ENCODE data around the gene DIP2C.
"Not testable (repeated sequence)": the region's sequence is repeated elsewhere in the genome, so short reads cannot be mapped to it uniquely, and the experiment has no call there.

The DIP2C gene

DNA sequence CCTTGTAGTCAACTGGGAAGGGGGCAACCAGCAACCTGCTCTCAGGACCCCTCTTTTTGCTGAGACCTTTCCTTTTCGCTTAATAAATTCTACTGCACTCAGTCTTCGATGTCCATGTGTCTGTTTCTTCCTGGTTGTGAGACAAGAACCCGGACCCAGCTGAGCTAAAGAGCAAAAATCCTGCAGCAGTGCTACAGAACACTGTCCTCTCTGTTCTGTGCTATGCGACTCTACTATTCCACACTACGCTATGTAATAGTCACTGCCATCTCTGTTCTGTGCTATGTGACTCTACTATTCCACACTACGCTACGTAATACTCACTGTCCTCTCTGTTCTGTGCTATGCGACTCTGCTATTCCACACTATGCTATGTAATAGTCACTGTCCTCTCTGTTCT is 34.3 kb downstream of the DIP2C start:
- DNase-seq, result no peak

DNA sequence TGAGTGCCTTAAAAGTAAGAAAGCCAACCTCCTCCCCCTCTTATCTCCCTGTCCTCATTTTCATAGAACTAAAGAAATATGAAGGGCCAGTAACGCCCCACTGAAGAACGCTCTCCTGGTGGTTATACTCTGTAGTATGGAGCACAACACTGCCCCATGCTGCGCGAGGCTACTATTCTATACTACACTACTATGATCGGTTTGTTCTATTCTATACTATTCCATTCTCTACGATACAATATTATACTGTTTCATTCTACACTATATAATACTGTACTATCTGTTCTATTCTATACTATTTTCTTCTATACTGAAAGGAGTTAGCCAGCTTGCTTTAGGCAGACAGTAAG is 34.8 kb downstream of the DIP2C start:
- DNase-seq, result no peak

DNA sequence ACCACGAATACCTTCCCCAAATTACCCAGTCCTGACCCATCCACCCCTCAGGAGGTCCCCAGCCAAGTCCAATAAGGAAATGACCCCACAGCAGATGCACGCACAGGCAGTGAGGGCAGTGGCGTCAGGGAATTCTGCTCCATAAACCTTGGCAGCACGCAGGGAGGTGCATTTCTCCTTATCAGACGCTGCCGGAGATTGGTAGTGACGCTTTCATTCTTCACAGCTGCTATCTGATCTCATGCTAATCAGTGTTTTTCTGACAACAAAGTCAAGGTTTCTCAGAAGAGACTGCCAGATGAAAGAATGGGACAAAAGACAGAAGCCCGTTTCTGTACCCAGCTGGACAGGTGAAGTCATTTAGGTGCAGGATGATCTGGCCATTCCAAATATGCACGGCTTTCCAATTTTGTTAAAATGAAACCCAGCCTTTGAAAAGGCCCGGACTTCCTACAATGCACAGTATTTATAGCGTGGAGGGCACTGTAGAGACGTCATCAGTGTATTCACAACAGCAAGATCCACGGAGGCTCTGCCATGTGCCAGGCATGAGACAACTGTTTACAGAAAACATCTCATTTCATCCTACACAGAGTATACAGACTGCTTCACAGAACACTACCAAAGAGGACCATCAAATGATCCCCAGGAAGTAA is 35.3 kb downstream of the DIP2C start:
- no peak for DNase-seq

DNA sequence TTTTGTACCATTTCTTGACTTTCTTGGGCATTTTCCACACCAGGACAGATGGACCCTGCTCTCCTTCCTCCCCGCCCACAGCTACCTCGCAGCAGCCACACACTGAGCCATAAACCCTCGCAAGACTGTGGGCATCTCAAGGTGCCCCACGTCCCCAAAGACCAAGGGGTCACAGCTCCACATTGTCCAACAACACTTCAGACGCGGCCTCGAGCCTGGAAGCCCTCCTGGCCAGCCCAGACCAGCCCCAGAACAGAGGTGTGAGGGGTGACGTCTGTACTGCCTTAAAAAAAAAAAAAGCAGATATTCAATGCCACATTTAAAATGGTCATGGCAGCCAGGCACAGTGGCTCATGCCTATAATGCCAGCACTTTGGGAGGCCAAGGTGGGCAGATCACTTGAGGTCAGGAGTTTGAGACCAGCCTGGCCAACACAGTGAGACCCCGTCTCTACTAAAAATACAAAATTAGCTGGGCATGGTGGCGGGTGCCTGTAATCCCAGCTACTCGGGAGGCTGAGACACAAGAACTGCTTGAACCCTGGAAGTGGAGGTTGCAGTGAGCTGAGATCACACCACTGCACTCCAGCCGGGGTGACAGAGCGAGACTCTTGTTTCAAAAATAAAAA is 36.5 kb downstream of the DIP2C start:
- not testable (repeated sequence) for DNase-seq

DNA sequence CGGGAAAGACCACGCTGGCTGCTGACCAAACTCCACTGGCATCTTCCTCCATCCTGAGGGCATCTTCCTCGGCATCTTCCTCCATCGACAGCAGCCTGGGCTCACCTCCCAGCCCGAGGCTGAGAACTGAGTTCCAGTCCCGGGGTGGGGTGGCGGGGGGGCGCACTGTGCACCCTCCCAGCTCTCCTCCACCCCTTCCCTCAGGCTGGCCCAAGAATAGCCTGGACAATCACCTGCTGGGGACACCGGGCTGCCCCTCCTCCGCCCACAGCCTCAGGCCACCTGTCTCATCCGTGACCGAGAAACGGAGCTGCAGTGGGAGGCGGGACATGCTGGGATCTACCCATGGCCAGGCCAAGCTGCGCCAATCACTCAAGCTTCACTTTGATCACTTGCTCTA is 37.2 kb downstream of the DIP2C start:
- DNase-seq, result no peak

DNA sequence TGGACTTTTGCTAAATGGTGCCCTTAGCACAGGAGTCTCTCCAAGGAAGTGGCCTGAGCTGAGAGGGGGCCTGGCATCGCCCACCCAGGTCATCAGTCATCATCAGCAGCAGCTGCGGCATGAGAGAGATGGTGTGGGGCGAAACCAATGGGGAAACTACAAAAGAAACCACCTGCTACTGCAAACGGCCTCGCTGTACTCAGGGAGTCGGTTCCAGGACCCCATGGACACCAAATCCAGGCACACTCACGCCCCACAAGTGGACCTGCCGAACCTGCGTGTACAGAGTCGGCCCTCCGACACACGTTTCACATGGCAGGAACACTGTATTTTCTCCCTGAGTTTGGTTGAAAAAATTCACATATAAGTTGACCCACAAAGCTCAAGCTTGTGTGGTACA is 37.8 kb downstream of the DIP2C start:
- no peak for DNase-seq

DNA sequence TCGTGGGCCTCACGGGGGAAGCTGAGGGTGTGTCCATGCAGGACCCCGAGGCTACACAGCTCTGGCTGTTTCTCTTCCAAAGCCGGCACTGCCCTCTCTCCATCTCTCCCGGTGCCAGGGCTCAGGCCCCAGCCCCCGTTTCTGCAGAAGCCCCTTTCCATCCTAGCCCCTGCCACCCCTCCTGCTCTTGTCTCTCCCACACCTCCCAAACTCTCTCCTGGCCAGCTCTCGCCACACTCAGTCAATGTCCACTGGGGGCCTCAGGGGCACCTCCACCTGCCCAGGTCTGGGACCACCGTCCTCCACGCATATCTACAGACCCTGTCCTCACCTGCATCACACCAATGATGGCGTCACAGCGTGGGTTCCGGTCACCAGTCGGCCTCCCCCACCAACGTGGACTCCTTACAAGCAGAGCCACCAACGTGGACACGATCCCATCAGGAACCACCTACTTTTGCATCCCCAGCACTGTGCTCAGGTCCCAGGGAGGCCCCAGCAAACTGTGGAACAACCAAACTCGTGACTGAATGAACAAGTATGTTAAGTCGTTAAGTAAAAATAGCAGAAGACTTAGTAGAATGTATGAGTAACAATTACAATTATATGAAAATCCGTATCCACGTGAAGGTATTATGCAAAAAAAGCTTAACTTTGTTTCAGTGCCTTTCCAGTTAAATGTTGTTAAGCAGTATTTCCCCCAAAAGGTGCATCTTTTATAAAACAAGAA is 38.4 kb downstream of the DIP2C start:
- DNase-seq, result no peak

DNA sequence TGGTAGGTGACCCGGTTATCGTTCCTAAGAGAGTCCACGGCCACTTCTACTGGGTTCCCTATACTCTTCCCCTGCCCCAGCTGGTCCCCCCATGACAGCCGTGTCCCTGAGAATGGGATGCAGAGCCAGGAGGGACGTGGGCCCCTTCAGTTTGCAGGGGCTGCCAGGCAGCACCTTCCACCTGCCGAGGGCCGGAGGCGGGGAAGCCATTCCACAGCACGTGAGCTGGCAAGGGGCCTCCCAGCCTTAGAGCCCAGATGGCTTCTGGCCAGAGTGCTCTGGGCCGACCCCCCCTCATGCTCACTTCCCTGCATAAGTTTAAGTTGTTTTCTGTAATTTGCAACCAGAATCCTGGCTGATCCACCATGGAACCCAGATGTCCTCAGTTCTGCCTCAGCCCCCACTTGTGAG is 39.0 kb downstream of the DIP2C start:
- DNase-seq, result no peak

DNA sequence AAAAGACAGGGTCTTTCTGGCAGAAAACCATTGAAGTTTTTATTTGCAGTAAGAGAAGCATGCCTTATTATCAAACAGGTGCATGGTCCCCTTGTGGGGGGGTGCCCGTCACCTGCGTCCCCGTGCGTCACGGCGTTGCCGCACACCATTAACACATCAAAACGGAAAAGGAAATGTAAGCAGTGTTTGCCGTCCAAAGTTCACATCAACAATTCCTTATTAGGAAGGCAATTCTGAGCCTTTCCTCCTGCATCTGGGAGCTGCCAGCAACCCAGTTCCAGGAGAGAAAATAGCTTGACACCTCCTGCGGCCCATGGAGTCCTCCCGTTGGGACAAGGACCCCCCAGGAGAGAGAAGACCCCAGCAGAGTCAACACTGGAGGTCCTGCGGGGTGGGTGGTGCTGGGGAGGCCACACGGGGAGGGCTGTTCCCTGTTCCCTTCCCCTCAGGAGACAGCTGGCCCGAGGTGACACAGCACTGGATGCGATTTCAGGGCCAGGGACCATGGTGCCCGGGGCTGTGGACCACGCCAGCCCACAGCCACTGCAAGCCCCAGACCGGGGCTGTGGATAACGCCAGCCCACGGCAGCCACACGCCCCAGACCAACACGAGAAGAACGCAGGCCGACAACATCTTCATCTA is 39.5 kb downstream of the DIP2C start:
- no peak for DNase-seq

DNA sequence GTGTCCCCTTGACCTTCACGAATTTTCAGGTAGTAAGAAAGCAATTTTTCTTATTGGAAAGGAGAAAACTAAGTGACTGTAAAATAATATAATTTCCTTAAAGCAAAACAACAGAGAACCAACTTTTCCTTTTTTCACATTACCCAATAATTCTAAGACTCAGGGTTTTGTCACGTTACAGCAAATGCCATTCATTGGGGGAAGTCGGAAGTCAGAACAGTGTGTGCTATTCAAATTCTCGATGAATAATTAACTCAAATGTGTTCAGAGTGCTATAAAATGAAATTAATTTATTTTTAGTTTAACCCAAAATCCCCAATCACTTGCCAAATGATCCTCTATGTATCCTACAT is 40.0 kb downstream of the DIP2C start:
- no peak for DNase-seq

DNA sequence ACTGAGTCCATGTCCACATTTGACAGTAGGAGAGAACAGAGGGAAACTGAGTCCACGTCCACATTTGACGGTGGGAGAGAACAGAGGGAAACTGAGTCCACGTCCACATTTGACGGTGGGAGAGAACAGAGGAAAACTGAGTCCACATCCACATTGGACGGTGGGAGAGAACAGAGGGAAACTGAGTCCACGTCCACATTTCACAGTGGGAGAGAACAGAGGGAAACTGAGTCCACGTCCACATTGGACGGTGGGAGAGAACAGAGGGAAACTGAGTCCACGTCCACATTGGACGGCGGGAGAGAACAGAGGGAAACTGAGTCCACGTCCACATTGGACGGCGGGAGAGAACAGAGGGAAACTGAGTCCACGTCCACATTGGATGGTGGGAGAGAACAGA is 42.4 kb downstream of the DIP2C start:
- DNase-seq, result not testable (repeated sequence)

DNA sequence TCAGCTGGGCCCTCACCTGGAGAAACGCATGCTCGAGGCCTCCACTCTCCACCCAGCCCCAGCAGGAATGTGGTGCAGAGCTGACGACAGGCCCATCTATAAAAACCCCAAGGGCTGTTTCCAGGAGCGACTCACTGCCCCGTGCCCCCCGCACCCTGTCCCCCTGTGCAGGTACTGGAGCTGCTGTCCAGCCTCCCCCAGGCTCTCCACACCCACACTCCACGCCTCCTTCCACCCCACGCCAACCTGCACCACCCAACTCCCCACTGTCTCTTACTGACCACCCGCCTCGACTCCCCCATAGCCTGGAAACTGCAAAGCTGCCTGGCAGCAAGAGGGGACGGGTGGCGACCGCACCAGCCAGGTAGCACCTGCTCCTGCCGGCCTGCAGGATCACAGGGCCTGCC is 43.3 kb downstream of the DIP2C start:
- DNase-seq, result no peak

DNA sequence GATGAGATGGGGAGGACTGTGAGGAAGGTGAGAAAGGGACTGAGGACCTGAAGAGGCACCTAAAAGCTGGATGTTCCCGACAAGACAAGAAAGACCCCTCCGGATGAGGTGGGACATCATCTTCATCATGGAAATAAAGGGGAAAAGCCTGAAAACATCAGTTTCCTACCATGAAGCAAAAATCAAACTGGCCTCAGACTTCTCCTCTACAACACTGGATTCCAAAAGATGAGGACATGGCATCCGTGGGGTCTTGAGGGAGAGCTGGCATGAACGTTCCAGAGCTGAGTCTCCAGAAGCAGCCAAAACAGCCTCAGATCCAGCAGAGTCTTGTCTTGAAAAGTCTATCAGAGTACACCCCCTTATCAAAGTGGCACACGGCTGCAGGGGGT is 44.5 kb downstream of the DIP2C start:
- no peak for DNase-seq

DNA sequence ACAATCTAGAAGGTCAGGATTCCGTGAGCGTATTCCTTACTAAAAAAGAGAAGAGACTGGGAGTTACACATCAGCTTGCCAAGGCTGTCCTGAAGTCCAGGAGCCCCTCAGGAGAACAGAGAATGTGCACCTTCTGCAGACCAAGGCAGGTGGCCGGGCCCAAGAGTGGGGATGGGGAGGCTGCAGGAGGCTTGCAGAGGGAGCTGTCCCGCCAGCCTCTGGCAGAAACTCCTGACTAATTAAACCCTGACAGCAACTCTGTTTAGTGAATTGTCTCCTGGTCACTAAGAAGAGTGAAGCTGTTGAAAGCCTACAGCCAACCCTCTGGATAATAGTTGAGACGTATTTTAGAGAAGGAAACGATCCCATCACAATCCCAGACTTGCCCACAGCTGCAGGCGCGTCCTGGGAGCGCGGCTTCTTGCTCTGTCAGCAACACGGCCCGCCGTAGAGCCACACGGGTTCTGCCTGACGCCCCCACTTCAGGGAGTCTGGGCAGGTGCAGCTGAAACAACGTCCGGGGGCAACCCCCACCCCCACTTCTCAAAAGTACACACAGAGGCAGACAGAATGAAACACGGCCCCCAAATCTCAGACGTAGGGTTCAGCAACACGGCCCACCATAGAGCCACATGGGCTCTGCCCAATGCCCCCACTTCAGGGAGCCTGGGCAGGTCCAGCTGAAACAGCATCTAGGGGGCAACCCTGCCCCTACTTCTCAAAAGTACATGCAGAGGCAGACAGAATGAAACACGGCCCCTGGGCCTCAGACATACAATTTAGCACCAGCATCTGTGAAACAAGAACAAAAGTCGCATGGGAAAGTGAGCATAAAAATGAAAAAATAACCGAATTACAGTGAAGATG is 45.2 kb downstream of the DIP2C start:
- DNase-seq, result no peak

DNA sequence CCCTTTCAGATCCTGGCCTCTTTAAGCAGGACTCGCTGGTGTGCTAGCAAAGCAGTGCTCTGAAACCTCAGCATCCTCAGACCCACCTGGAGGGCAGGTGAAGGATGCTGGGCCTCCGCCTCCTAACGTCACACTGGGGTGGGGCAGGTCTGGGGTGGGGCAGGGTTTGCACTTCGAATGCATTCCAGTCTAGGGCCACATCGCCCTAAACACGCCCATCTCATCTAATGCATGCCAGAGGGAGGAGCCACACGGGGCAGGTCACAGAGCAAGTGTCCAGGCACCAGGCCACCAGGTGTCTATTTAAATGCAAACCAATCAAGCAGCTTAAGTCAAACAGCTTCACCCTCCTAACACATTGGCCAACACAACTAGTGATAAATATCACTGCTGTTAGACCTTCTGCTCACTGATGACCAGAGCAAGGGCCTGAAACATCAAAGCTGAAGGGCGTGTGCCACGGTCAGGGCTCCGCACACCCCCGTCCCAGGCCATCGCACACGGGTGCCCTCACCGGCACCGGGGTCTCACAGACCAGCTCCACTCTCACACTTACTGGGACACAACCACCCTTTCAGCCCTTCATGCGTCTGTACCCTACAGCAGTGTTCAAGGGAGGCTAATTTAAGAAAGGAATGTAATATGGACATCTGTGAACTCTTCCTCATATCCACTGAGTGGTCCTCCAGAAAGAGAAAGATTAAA is 47.1 kb downstream of the DIP2C start:
- DNase-seq, result no peak

DNA sequence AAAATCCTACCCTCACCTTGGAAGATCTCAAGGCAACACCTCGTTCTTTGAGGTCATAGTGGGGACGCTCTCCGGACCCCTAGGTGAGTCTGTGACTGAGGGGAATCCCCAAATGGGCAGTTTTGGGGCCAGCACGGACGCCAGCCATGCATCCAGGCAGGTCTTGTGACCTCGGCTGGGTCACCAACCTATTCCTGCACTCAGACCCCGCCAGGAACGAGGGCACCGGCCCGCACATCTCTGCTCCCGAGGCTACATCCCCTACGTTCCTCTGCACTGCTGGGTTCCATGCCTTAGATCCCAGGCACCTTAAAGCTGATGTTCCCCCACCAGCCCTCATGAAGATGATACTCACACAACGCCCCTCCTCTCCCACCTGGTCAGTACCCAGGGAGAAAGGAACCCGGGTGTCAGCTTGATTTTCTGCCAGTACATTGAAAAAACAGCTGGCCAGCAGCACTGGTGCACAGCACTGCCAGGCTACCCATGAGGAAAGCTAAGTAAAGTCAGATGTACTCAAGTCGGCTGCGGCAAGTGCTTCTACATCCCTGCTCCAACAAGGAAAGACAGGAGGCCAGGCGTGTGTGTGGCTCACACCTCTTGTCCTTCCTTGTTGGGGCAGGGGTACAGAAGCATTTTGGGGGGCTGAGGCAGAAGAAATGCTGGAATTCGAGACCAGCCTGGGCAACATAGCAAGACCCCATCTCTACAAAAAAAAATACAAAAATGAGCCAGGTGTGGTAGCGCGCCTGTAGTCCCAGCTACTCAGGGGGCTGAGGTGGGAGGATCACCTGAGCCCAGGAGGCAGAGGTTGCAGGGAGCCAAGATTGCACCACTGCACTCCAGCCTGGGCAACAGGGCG is 48.1 kb downstream of the DIP2C start:
- no peak for DNase-seq

DNA sequence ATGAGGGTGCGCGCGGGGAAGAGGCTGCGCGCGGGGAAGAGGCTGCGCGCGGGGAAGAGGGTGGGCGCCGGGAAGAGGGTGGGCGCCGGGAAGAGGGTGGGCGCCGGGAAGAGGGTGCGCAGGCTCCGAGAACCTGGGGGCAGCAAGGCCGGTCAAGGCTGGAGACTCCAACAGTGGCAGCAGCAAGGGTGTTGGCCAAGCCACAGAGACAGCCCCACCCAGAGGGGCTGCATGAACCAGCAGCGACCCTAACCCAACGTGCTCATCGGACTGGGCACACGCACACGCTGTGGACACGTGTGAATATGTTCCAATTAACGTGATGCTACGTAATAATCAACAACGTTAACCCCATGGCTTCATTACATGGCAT is 48.8 kb downstream of the DIP2C start:
- no peak for DNase-seq

DNA sequence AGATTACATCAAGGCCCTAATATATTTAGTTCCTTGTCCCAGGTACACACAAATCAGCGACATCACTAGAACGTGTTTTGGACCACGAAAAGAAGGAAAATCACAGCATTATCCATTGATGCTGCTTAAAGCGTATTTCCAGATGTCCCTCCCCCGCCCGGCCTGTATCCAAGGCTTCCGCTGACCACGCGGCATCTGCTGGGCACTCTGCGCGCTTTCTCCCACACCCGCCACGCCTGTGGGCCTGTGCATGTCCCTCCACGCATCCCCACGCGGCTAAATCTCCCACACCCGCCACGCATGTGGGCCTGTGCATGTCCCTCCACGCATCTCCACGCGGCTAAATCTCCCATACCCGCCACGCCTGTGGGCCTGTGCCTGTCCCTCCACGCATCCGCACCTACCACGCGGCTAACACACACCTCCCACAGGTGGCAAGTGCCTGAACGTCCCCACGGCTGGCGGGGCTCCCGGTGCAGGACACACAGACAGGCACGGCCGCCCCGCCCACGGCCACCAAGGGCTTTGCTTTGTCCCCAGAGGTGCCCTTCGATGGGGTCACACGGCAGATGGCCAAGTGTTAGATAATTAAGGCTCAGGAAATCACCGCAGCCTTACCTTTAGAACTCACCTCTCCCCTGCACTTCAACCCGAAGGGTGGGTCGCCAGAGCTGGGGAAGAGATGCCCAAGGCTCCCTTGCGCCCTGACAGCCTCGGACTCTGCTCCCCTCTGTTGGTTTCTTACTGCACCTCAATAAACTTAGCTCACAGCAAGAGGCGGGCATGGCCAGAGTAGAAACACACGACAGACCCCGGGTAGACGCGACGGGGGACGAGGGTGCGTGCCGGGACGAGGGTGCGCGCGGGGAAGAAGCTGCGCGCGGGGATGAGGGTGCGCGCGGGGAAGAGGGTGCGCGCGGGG is 49.5 kb downstream of the DIP2C start:
- DNase-seq, result no peak

DNA sequence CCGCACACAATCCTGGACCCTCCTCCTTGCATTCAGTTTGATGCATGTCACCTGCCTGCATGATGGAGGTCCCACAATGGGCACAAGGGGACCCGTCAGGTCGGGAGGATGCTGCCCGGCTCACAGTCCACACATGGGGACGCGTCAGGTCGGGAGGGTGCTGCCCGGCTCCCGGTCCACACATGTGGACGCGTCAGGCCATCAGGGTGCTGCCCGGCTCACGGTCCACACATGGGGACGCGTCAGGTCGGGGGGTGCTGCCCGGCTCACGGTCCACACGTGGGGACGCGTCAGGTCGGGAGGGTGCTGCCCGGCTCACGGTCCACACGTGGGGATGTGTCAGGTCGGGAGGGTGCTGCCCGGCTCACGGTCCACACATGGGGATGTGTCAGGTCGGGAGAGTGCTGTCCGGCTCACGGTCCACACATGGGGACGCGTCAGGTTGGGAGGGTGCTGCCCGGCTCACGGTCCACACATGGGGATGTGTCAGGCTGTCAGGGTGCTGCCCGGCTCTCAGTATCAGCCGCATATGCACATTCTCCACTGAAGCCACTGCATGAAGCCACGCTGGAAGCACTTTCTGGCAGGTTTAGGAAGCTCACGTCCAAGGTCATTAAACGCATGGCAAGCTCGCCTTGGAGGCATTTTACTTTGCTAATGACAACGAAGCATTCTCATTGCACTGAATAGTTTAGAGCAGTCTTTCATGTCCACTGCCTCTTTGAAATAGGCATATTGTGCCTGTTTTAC is 50.3 kb downstream of the DIP2C start:
- DNase-seq, result no peak

DNA sequence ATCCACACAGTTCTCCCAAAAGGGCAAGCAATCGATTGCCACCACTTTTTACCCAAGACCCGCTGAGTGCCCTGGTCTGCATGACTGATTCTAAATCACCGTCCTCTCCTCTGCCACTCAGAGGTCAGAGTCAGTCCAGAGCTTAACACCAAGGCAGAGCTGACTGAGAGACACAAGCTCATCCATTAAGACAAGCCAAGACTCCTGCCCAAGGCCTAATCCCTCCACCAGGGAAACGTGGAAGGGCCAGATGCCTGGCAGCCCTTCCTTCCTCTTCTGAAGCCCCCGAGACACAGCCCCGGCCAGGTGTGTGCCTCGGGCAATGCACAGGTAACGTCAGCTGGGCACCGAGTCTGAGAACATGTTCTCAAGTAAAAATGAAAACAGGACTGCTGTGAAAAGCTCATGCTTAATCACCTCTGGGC is 51.7 kb downstream of the DIP2C start:
- no peak for DNase-seq
